GM23248 (cell line): ENCODE results near the gene RARA. TPM values are rescaled to one million over a fixed set of nuclear protein-coding genes. Genes with fewer than 3 reads are reported as not detected.
A peak's percentile ranks its signal among the peaks of the same experiment; 100 is the strongest.

Source experiments
- DNase-seq: peaks from one replicate; pipeline ENCODE4 v3.0.0-alpha.2; 2015
- H2AFZ ChIP-seq: fragments of 200-600 bp; sonication (generic); 2 replicates; pipeline ENCODE4 v1.6.1; 2016; ENCODE audit warnings: antibody characterized with exemption
- H3F3A ChIP-seq: fragments of 200-600 bp; sonication (generic); 2 replicates; pipeline ENCODE4 v1.6.1; 2016; ENCODE audit warnings: mild to moderate bottlenecking, antibody characterized with exemption, mixed run types; ENCODE audit not compliant: insufficient read depth
- H3K27ac ChIP-seq: fragments of 200-600 bp; sonication (generic); 2 replicates; pipeline ENCODE4 v1.5.1; 2016; ENCODE audit warnings: mild to moderate bottlenecking
- H3K27me3 ChIP-seq: fragments of 200-600 bp; sonication (generic); replicated peaks from 2 replicates; pipeline ENCODE4 v1.6.1; 2016; ENCODE audit warnings: mild to moderate bottlenecking; ENCODE audit not compliant: insufficient read depth
- H3K36me3 ChIP-seq: fragments of 200-600 bp; sonication (generic); 2 replicates; pipeline ENCODE4 v1.6.1; 2016; ENCODE audit warnings: low read depth, mild to moderate bottlenecking
- H3K4me1 ChIP-seq: fragments of 200-600 bp; sonication (generic); 2 replicates; pipeline ENCODE4 v1.6.1; 2016; ENCODE audit warnings: mild to moderate bottlenecking; ENCODE audit not compliant: insufficient read depth
- H3K4me2 ChIP-seq: fragments of 200-600 bp; sonication (generic); one replicate; pipeline ENCODE4 v1.6.1; 2016; ENCODE audit warnings: mild to moderate bottlenecking; ENCODE audit not compliant: unreplicated experiment
- H3K4me3 ChIP-seq: fragments of 200-600 bp; sonication (generic); 2 replicates; pipeline ENCODE4 v1.5.1; 2016; ENCODE audit warnings: mild to moderate bottlenecking
- H3K79me2 ChIP-seq: fragments of 200-600 bp; sonication (generic); 2 replicates; pipeline ENCODE4 v1.6.1; 2016; ENCODE audit warnings: mild to moderate bottlenecking; ENCODE audit not compliant: insufficient read depth
- H3K9ac ChIP-seq: fragments of 200-600 bp; sonication (generic); 2 replicates; pipeline ENCODE4 v1.6.1; 2016; ENCODE audit warnings: mild to moderate bottlenecking
- H3K9me2 ChIP-seq: fragments of 200-600 bp; sonication (generic); 2 replicates; pipeline ENCODE4 v1.6.1; 2016; ENCODE audit warnings: mixed run types, mild to moderate bottlenecking, moderate library complexity; ENCODE audit not compliant: insufficient read depth
- H3K9me3 ChIP-seq: fragments of 200-600 bp; sonication (generic); one replicate; pipeline ENCODE4 v1.6.1; 2017; ENCODE audit warnings: low read depth
- H4K20me1 ChIP-seq: fragments of 200-600 bp; sonication (generic); 2 replicates; pipeline ENCODE4 v1.6.0; 2016; ENCODE audit not compliant: insufficient read depth
- EZH2 ChIP-seq: fragments of 200-600 bp; sonication (generic); IDR thresholded peaks from 2 replicates; pipeline ENCODE4 v1.6.1; 2018; ENCODE audit warnings: antibody characterized with exemption, mild to moderate bottlenecking; ENCODE audit not compliant: insufficient read depth, poor library complexity, severe bottlenecking
- EZH2phosphoT487 ChIP-seq: fragments of 200-600 bp; sonication (generic); IDR thresholded peaks from 2 replicates; pipeline ENCODE4 v1.6.1; 2018; ENCODE audit warnings: antibody characterized with exemption, moderate library complexity, mild to moderate bottlenecking, low read depth; ENCODE audit not compliant: insufficient read depth
- WGBS, 2 experiments: methylation state at CpG; one replicate each; pipeline ENCODE4 v1.1.6; 2015 to 2017; ENCODE audit warnings: low lambda C conversion rate in 2 of 2, low coverage in 1 of 2; ENCODE audit errors: missing lambda C conversion rate in 2 of 2; 5-methylcytosine and 5-hydroxymethylcytosine counted together
- in situ Hi-C: fragments of 300-500 bp; cut with MboI; formaldehyde crosslinking; loops from 2 replicates; pipeline ENCODE4 v1.15.0; 2020
- polyA plus RNA-seq: library from polyadenylated mRNA; unstranded; fragments of >200 nt; fragmentation: Nextera tagmentation; extraction: Ambion mirVana; gene quantifications from 2 replicates; pipeline ENCODE4 v1.2.1, GENCODE V29; 2016
- total RNA-seq: library from RNA; depleted of rRNA; stranded (reverse); fragments of >200 nt; shearing (Covaris generic); gene quantifications from 2 replicates; pipeline ENCODE4 v1.2.3, GENCODE V29; 2014

The RARA gene
- total and polyA plus RNA-seq, 2 experiments from 2014 or later, result 23.7 to 38.9 TPM

- H3K27ac ChIP-seq, result no peak overlapping the region
- H4K20me1 ChIP-seq, result no peaks in the 10 kb centered on the region
- no peaks in the 10 kb centered on the region for H3K36me3 ChIP-seq
- no peaks in the 10 kb centered on the region for H3K9me3 ChIP-seq
- no peaks in the 10 kb centered on the region for H3K27me3 ChIP-seq
- peaks cover 10% of the 10 kb centered on the region for H3F3A ChIP-seq
- no peak overlapping the region for H3K9ac ChIP-seq
- no peaks in the 10 kb centered on the region for H3K79me2 ChIP-seq
- TF ChIP-seq EZH2 (no peak), EZH2phosphoT487 (no peak)
- 88 to 92% methylated on average over 8 of the region's 8 CpGs for WGBS, 2 experiments
- no peak overlapping the region for H3K4me3 ChIP-seq
- no peak for DNase-seq
- no peaks in the 10 kb centered on the region; the same call in 1 of the 2 replicates for H3K4me1 ChIP-seq
- no peak overlapping the region for H2AFZ ChIP-seq
- in situ Hi-C loops, result loop anchor here (10.0 to 25.0 kb wide), 2 partner anchors 175 to 427 kb away; partner anchors contain the start of genes KRT27 and KRT28
- H3K4me2 ChIP-seq, result no peak overlapping the region
- no peaks in the 10 kb centered on the region for H3K9me2 ChIP-seq
These were observed 51.1 kb downstream of the RARA start for GRCh38 chr17:40360091-40360490.

GRCh38 chr17:40361063-40361924 lies 52.3 kb downstream of the RARA start:
- Histone ChIP-seq H3K9me3 (no peaks in the 10 kb centered on the region), H3K4me3 (no peak overlapping the region), H3F3A (peaks cover 10% of the 10 kb centered on the region), H3K79me2 (no peaks in the 10 kb centered on the region), H3K27me3 (no peaks in the 10 kb centered on the region), H2AFZ (no peak overlapping the region), H3K9ac (no peak overlapping the region), H3K4me1 (no peaks in the 10 kb centered on the region; the same call in 1 of the 2 replicates), H3K27ac (no peak overlapping the region), H4K20me1 (no peaks in the 10 kb centered on the region), H3K9me2 (no peaks in the 10 kb centered on the region), H3K4me2 (no peak overlapping the region), H3K36me3 (no peaks in the 10 kb centered on the region)
- in situ Hi-C loops, result loop anchor here (10.0 to 25.0 kb wide), 2 partner anchors 174 to 426 kb away; partner anchors contain the start of genes KRT27 and KRT28
- 68 to 71% methylated on average over 22 to 30 of the region's 32 CpGs for WGBS, 2 experiments
- no peak for TF ChIP-seq EZH2
- no peak for TF ChIP-seq EZH2phosphoT487
- DNase-seq, result no peak

- no peaks in the 10 kb centered on the region for H3K36me3 ChIP-seq
- no peaks in the 10 kb centered on the region for H3K9me2 ChIP-seq
- TF ChIP-seq EZH2phosphoT487, result no peak
- TF ChIP-seq EZH2, result no peak
- peak overlapping the region; percentile 83 for H2AFZ ChIP-seq
- H3K9me3 ChIP-seq, result no peaks in the 10 kb centered on the region
- no peaks in the 10 kb centered on the region; the same call in 1 of the 2 replicates for H3K4me1 ChIP-seq
- H3K9ac ChIP-seq, result peak overlapping the region; percentile 77
- in situ Hi-C loops, result loop anchor here (10.0 to 25.0 kb wide), 2 partner anchors 173 to 425 kb away; partner anchors contain the start of genes KRT27 and KRT28
- no peak overlapping the region for H3K27ac ChIP-seq
- WGBS, 2 experiments, result 60 to 65% methylated on average over 20 to 21 of the region's 24 CpGs
- no peak for DNase-seq
- H3K79me2 ChIP-seq, result no peaks in the 10 kb centered on the region
- peak overlapping the region; percentile 76 for H3K4me3 ChIP-seq
- no peaks in the 10 kb centered on the region for H3K27me3 ChIP-seq
- H4K20me1 ChIP-seq, result no peaks in the 10 kb centered on the region
- peak overlapping the region; percentile 67 for H3K4me2 ChIP-seq
- H3F3A ChIP-seq, result peaks cover 10% of the 10 kb centered on the region
These were observed 53.1 kb downstream of the RARA start for GRCh38 chr17:40361925-40362695.

- Histone ChIP-seq H3K9me2 (no peaks in the 10 kb centered on the region), H3K79me2 (no peaks in the 10 kb centered on the region), H3K9me3 (no peaks in the 10 kb centered on the region), H3K27ac (no peak overlapping the region), H2AFZ (peak overlapping the region; percentile 83), H3K4me1 (no peaks in the 10 kb centered on the region; the same call in 1 of the 2 replicates), H3F3A (peaks cover 7% of the 10 kb centered on the region), H3K36me3 (no peaks in the 10 kb centered on the region), H3K9ac (peak overlapping the region; percentile 77), H3K4me2 (peak overlapping the region; percentile 67), H4K20me1 (no peaks in the 10 kb centered on the region), H3K27me3 (no peaks in the 10 kb centered on the region), H3K4me3 (peak overlapping the region; percentile 76)
- in situ Hi-C loops, result loop anchor here (10.0 to 25.0 kb wide), 2 partner anchors 172 to 425 kb away; partner anchors contain the start of genes KRT27 and KRT28
- TF ChIP-seq EZH2phosphoT487 (no peak), EZH2 (no peak)
- DNase-seq, result peak; percentile 89
- 1 to 2% methylated on average over 32 to 34 of the region's 58 CpGs for WGBS, 2 experiments
These were observed 53.7 kb downstream of the RARA start for GRCh38 chr17:40362696-40363110.
